Tibial nerve (tissue), 3 donors: Measurements from ENCODE around the gene CMKLR1.

Source experiments
- CTCF ChIP-seq, 5 experiments: fragments of 200-600 bp in 3 of 5; fragments of 450-650 bp in 2 of 5; sonication (generic) in 3 of 5; IDR thresholded peaks; one replicate each; pipeline ENCODE4 v1.5.1; 2016 to 2019; ENCODE audit warnings: antibody characterized with exemption in 5 of 5, mild to moderate bottlenecking in 3 of 5, moderate library complexity in 2 of 5
- POLR2A ChIP-seq, 2 donors: fragments of 450-650 bp; IDR thresholded peaks; one replicate each; pipeline ENCODE4 v1.6.1; 2017; ENCODE audit warnings: antibody characterized with exemption in 2 of 2, mild to moderate bottlenecking in 2 of 2, moderate library complexity in 2 of 2

- TF ChIP-seq CTCF (IDR thresholded peaks at IDR 0.05) (no peak), POLR2A (IDR thresholded peaks at IDR 0.05) (no peak)
These were observed 91.1 kb downstream of the CMKLR1 start for GRCh38 chr12:108248011-108248410.
